SK-N-MC (cell line): ENCODE data around the gene DHODH.

Experiments used
- DNase-seq: peaks from one replicate; pipeline ENCODE4 v3.0.0-alpha.2; 2011; ENCODE audit warnings: low read depth, low spot score
- H3K27ac ChIP-seq: fragments of 200-600 bp; sonication (generic); 2 replicates; pipeline ENCODE4 v1.5.1; 2016; ENCODE audit warnings: mixed run types
- H3K36me3 ChIP-seq: fragments of 200-600 bp; sonication (generic); 2 replicates; pipeline ENCODE4 v1.6.1; 2017; ENCODE audit warnings: antibody characterized with exemption, low read length, mixed read lengths; ENCODE audit not compliant: insufficient read depth
- H3K4me3 ChIP-seq: fragments of 200-600 bp; sonication (generic); 2 replicates; pipeline ENCODE4 v1.5.1; 2016
- H3K9ac ChIP-seq: fragments of 200-600 bp; sonication (generic); 2 replicates; pipeline ENCODE4 v1.8.0; 2017; ENCODE audit warnings: mixed run types, mixed read lengths; ENCODE audit not compliant: insufficient read length
- H3K9me3 ChIP-seq: fragments of 200-600 bp; sonication (generic); 2 replicates; pipeline ENCODE4 v1.6.1; 2017; ENCODE audit warnings: low read depth, mild to moderate bottlenecking, antibody characterized with exemption, low read length, moderate library complexity, mixed read lengths
- EZH2 ChIP-seq: fragments of 200-600 bp; sonication (generic); IDR thresholded peaks from one replicate; pipeline ENCODE4 v1.6.1; 2017; ENCODE audit warnings: antibody characterized with exemption
- FOXP2 ChIP-seq: optimal IDR thresholded peaks from 2 replicates; pipeline ENCODE3; 2011; ENCODE audit warnings: mild to moderate bottlenecking, moderate library complexity; ENCODE audit not compliant: insufficient read depth; ENCODE audit errors: extremely low read length, control extremely low read depth
- POLR2AphosphoS5 ChIP-seq: IDR thresholded peaks from 2 replicates; pipeline ENCODE4 v1.6.1; 2012; ENCODE audit warnings: mild to moderate bottlenecking, low read depth, low read length, borderline replicate concordance

The DHODH gene

DNA sequence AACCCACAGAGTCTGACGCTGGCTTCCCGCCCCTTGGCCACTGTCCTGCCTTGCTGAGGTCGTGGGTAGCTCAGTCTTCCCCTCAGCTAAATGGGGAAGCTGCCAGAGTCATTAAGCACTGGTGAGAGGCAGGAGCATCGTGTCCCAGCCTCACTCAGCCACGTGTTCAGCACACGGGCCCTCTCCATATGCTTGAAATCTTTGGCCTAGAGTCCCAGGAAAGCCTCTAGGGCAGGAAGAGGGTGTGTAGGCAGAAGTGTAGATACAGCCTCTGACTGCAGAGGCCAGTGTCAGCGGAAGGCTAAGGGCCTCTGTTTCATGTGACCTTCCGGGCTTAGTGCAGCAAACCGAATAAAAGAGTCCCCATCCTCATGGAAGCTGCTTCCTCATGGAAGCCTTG lies 4.1 kb downstream of the DHODH start:
- Histone ChIP-seq H3K9ac (no peak overlapping the region), H3K36me3 (no peaks in the 10 kb centered on the region), H3K4me3 (no peak overlapping the region), H3K9me3 (no peaks in the 10 kb centered on the region), H3K27ac (no peak overlapping the region)
- DNase-seq: no peak
- TF ChIP-seq FOXP2 (no peak), EZH2 (no peak), POLR2AphosphoS5 (no peak)

DNA sequence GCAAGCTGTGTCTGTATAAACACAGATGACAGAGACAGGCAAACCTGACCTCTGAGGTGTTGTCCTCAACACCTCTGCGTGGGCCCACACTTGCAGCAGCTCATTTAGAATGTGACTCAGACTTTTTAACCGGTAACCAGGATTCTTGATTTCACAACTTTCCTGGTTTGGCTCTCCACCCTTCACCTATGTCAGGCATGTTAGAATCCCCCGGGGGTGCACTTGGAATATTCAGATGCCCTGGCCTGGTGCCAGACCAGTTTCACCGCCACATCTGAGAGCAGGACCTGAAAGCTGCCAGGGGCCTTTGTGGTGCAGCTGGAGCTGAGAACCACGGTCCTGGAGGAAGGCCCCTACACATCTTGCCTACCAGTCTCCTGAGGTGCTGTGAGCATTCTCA lies 4.8 kb downstream of the DHODH start:
- DNase-seq: no peak
- no peak overlapping the region for H3K27ac ChIP-seq
- no peak overlapping the region for H3K9ac ChIP-seq
- TF ChIP-seq FOXP2: no peak
- TF ChIP-seq EZH2: no peak
- no peak for TF ChIP-seq POLR2AphosphoS5
- H3K9me3 ChIP-seq: no peaks in the 10 kb centered on the region
- no peaks in the 10 kb centered on the region for H3K36me3 ChIP-seq
- no peak overlapping the region for H3K4me3 ChIP-seq

DNA sequence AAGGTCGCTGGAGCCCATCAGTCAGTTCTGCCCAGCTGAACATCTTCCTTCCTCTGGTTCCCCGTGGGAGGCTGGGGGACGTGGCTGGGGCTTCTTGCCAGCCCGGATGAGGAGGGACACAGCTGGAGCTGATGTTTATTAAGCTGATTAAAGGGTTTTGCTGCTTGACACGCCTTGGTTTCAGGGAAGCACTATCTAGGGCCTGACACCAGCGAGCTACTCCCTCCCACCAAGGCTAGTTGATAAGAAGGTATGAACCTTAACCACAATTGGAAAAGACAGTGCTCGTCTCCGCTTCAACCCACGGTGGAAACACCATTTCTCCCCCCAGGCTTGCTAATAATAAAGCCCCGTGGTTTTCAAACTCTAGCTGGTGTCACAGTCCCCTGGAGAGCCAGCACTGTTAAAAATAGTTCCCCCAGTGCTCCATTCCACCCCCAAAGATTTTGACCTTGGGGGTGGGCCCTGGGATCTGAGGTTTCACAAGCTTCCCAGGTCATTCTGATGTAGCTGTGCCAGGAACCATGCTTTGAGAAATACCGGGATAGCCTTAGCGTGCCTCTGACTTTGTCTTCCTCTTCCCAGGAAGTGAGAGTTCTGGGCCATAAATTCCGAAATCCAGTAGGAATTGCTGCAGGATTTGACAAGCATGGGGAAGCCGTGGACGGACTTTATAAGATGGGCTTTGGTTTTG lies 5.5 kb downstream of the DHODH start:
- Histone ChIP-seq H3K27ac (no peak overlapping the region), H3K36me3 (no peaks in the 10 kb centered on the region), H3K4me3 (no peak overlapping the region), H3K9ac (no peak overlapping the region), H3K9me3 (no peaks in the 10 kb centered on the region)
- TF ChIP-seq FOXP2 (no peak), EZH2 (no peak), POLR2AphosphoS5 (no peak)
- DNase-seq: no peak

DNA sequence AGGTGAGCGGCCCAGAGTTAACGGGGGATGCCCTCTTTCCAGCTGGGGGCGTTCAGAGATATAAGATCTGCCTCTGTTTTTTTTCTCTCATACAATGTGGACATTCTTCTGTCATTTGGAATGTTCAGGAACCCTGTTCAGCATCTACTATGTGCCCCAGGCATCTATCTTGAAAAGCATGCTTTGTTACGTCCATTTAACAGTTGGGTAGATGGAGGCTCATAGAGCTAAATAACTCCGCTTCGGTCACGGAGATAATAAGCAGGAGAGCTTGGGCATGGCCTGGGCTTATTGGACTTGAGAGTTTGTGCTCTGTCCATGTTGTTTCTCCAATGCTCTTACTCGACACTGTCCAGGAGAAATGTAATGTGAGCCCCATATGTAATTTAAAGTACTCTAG lies 6.1 kb downstream of the DHODH start:
- Histone ChIP-seq H3K9ac (no peak overlapping the region), H3K4me3 (no peak overlapping the region), H3K9me3 (no peaks in the 10 kb centered on the region), H3K36me3 (no peaks in the 10 kb centered on the region), H3K27ac (no peak overlapping the region)
- DNase-seq: no peak
- no peak for TF ChIP-seq POLR2AphosphoS5
- no peak for TF ChIP-seq FOXP2
- TF ChIP-seq EZH2: no peak

DNA sequence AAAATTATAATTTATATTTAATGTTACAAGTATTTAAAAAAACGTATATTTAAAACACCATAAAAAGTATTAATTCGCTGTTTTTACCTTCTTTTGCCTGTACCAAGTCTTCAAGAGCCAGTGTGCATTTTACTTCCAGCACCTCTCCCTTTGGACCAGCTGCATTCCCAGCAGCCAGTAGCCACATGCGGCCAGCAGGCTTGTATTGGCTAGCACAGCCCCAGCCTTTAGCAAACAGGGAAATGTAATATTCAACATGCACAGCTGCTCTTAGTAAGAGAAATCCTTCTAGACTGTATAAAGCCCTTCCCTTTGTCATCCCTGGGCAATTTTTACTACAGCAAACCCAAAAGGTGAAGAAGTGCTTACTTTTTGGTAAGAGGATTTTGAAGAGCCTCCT lies 6.6 kb downstream of the DHODH start:
- Histone ChIP-seq H3K9me3 (no peaks in the 10 kb centered on the region), H3K9ac (no peak overlapping the region), H3K27ac (no peak overlapping the region), H3K4me3 (no peak overlapping the region), H3K36me3 (no peaks in the 10 kb centered on the region)
- TF ChIP-seq POLR2AphosphoS5 (no peak), FOXP2 (no peak), EZH2 (no peak)
- no peak for DNase-seq

DNA sequence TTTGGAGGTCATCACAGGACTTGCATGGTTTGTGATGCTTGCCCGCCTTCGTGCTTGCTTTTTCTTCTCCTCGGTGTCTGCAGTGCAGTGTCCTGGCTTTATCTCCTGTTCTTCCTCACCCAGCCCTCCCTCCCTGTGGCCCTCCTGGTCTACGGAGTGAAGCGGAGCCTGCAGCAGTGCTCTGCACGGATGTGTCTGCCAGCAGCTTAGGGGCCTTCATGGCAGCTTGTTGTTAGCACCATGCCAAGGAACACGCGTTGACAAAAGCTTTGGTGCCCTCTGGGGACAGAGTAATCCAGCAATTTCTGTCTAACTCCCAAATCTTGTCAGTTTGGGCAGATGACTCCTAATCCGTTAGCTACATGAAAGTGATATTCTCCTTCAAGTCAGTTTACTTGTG lies 9.9 kb downstream of the DHODH start:
- no peak for TF ChIP-seq POLR2AphosphoS5
- TF ChIP-seq EZH2: no peak
- H3K36me3 ChIP-seq: no peaks in the 10 kb centered on the region; the same call in 1 of the 2 replicates
- DNase-seq: no peak
- no peak overlapping the region for H3K27ac ChIP-seq
- no peak overlapping the region for H3K4me3 ChIP-seq
- H3K9me3 ChIP-seq: no peaks in the 10 kb centered on the region
- H3K9ac ChIP-seq: no peak overlapping the region

DNA sequence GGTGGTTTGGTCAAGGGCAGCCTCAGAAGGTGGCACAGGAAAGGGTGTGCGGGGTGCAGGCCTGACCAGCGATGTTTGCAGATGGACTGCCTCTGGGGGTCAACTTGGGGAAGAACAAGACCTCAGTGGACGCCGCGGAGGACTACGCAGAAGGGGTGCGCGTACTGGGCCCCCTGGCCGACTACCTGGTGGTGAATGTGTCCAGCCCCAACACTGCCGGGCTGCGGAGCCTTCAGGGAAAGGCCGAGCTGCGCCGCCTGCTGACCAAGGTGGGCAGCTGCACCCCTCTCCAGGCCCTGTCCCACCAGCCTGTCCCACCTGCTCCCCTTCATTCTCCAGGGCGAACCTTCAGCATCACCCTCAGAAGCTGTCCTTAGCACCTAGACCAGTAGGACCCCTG lies 12.5 kb downstream of the DHODH start:
- no peak for DNase-seq
- H3K27ac ChIP-seq: no peak overlapping the region
- no peak overlapping the region for H3K4me3 ChIP-seq
- no peak overlapping the region for H3K9ac ChIP-seq
- H3K9me3 ChIP-seq: no peaks in the 10 kb centered on the region
- H3K36me3 ChIP-seq: no peaks in the 10 kb centered on the region; the same call in 1 of the 2 replicates
- TF ChIP-seq POLR2AphosphoS5: no peak
- TF ChIP-seq EZH2: no peak
- TF ChIP-seq FOXP2: no peak

DNA sequence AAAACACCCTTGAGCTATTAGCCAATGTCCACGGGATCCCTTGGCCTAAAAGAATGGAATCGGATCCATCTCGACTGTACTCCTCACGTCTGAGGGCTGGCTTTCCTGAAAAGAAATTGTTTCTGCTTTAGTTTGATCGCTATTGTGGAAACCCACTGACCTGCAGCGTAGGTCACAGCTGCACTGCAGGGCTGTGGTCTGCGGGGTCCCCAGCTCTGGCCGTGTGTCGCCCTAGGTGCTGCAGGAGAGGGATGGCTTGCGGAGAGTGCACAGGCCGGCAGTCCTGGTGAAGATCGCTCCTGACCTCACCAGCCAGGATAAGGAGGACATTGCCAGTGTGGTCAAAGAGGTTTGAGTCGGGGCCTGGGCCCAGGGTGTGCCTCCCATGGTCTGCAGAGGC lies 13.6 kb downstream of the DHODH start:
- TF ChIP-seq EZH2: no peak
- no peak for TF ChIP-seq FOXP2
- TF ChIP-seq POLR2AphosphoS5: no peak
- Histone ChIP-seq H3K9me3 (no peaks in the 10 kb centered on the region), H3K27ac (no peak overlapping the region), H3K4me3 (no peak overlapping the region), H3K36me3 (no peaks in the 10 kb centered on the region; the same call in 1 of the 2 replicates), H3K9ac (no peak overlapping the region)
- DNase-seq: no peak

DNA sequence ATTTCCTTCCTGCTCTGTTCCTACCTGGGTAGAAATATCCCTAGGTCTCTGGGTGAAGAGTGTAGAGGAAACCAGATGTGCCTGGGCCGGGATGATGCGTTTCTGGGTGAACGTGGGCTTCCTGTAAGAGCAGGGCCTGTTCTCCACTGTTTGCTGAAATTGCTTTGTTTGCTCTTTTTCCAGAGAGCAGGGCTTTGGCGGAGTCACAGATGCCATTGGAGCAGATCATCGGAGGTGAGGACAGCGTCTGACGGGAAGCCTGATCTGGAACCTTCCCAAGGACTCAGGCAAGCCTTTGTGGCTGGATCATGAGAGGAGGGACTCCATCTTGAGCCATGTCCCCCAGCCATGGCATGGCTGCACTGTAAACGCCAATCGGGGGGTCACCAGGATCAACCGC lies 15.4 kb downstream of the DHODH start:
- no peak for DNase-seq
- Histone ChIP-seq H3K9me3 (no peaks in the 10 kb centered on the region), H3K4me3 (no peak overlapping the region), H3K9ac (no peak overlapping the region), H3K27ac (no peak overlapping the region), H3K36me3 (no peaks in the 10 kb centered on the region; the same call in 1 of the 2 replicates)
- TF ChIP-seq POLR2AphosphoS5 (no peak), FOXP2 (no peak), EZH2 (no peak)
